Chondrocyte (in vitro differentiated cells): ENCODE data around the gene PEX5L. TPM values are rescaled to one million over a fixed set of nuclear protein-coding genes. Genes with fewer than 3 reads are reported as not detected.

Source experiments
- DNase-seq: peaks from one replicate; pipeline ENCODE4 v3.0.0; 2021; ENCODE audit warnings: mixed read lengths, low spot score
- H3K27ac Mint-ChIP-seq: one replicate; pipeline ENCODE4 v1.8.0; 2021; ENCODE audit warnings: mild to moderate bottlenecking, moderate library complexity, mixed read lengths; ENCODE audit not compliant: unreplicated experiment
- H3K27me3 Mint-ChIP-seq: 2 replicates; pipeline ENCODE4 v1.8.0; 2021; ENCODE audit warnings: low read depth, mixed read lengths
- H3K36me3 Mint-ChIP-seq: 2 replicates; pipeline ENCODE4 v1.8.0; 2021; ENCODE audit warnings: low read depth, mixed read lengths
- H3K4me1 Mint-ChIP-seq: 2 replicates; pipeline ENCODE4 v1.8.0; 2021; ENCODE audit warnings: low read depth, mild to moderate bottlenecking, mixed read lengths
- H3K4me3 Mint-ChIP-seq: one replicate; pipeline ENCODE4 v1.8.0; 2021; ENCODE audit warnings: mild to moderate bottlenecking, moderate library complexity, mixed read lengths; ENCODE audit not compliant: unreplicated experiment
- H3K9me3 Mint-ChIP-seq: 2 replicates; pipeline ENCODE4 v1.8.0; 2021; ENCODE audit warnings: low read depth, mixed read lengths
- CTCF ChIP-seq: fragments of 200-600 bp; sonication (generic); IDR thresholded peaks from 2 replicates; pipeline ENCODE4 v1.5.0; 2021; ENCODE audit warnings: antibody characterized with exemption, mild to moderate bottlenecking, moderate library complexity
- total RNA-seq: library from RNA; stranded (reverse); gene quantifications from 3 replicates; pipeline ENCODE4 v1.2.1, GENCODE V29; 2021

PEX5L gene
- total RNA-seq, 1 donor from 2014 or later = not detected

- Mint-ChIP-seq H3K36me3 (no peaks in the 10 kb centered on the region), H3K4me1 (no peaks in the 10 kb centered on the region), H3K9me3 (no peaks in the 10 kb centered on the region), H3K4me3 (no peak overlapping the region), H3K27ac (no peak overlapping the region), H3K27me3 (peaks cover 2% of the 10 kb centered on the region)
- DNase-seq = no peak
- TF ChIP-seq CTCF = no peak
Measured at GRCh38 chr3:179832333-179832854, 204.3 kb downstream of the PEX5L start.

GRCh38 chr3:179829401-179829800 lies 207.3 kb downstream of the PEX5L start:
- Mint-ChIP-seq H3K4me3 (no peak overlapping the region), H3K9me3 (no peaks in the 10 kb centered on the region), H3K36me3 (no peaks in the 10 kb centered on the region), H3K4me1 (peaks cover 16% of the 10 kb centered on the region), H3K27ac (no peak overlapping the region), H3K27me3 (peaks cover 2% of the 10 kb centered on the region)
- no peak for DNase-seq
- no peak for TF ChIP-seq CTCF

GRCh38 chr3:179828738-179829137 lies 208.0 kb downstream of the PEX5L start:
- Mint-ChIP-seq H3K36me3 (no peaks in the 10 kb centered on the region), H3K4me3 (no peak overlapping the region), H3K27ac (no peak overlapping the region), H3K4me1 (peaks cover 16% of the 10 kb centered on the region), H3K27me3 (peaks cover 2% of the 10 kb centered on the region), H3K9me3 (no peaks in the 10 kb centered on the region)
- DNase-seq = no peak
- no peak for TF ChIP-seq CTCF

- Mint-ChIP-seq H3K27me3 (no peaks in the 10 kb centered on the region), H3K36me3 (no peaks in the 10 kb centered on the region), H3K9me3 (no peaks in the 10 kb centered on the region), H3K27ac (no peak overlapping the region), H3K4me1 (peaks cover 16% of the 10 kb centered on the region), H3K4me3 (no peak overlapping the region)
- TF ChIP-seq CTCF = no peak
- no peak for DNase-seq
Measured at GRCh38 chr3:179826247-179826637, 210.5 kb downstream of the PEX5L start.

GRCh38 chr3:179825527-179826246 lies 211.1 kb downstream of the PEX5L start:
- H3K27me3 Mint-ChIP-seq = peaks cover under 1% of the 10 kb centered on the region
- H3K4me3 Mint-ChIP-seq = no peak overlapping the region
- H3K36me3 Mint-ChIP-seq = no peaks in the 10 kb centered on the region
- no peak overlapping the region for H3K27ac Mint-ChIP-seq
- no peak for DNase-seq
- H3K4me1 Mint-ChIP-seq = peaks cover 16% of the 10 kb centered on the region
- no peaks in the 10 kb centered on the region for H3K9me3 Mint-ChIP-seq
- no peak for TF ChIP-seq CTCF
